Keratinocyte (primary cell): ENCODE data around the gene EEF1AKMT2. TPM values are rescaled to one million over a fixed set of nuclear protein-coding genes. Genes with fewer than 3 reads are reported as not detected.
A peak's percentile ranks its signal among the peaks of the same experiment; 100 is the strongest.

Source experiments
- DNase-seq: peaks from one replicate; pipeline ENCODE4 v3.0.0-alpha.2; 2011; ENCODE audit warnings: low read depth, missing footprints, low spot score
- FAIRE-seq: peaks from 2 replicates; lab custom pipeline; 2011; peaks lifted over from hg19 to GRCh38; lab: Jason Lieb, UNC
- H2AFZ ChIP-seq: 2 replicates; pipeline ENCODE4 v1.6.0; 2012; ENCODE audit warnings: low read length, control low read depth, inconsistent platforms; ENCODE audit not compliant: control insufficient read depth
- H3K27ac ChIP-seq: 2 replicates; pipeline ENCODE4 v1.5.1; 2011; ENCODE audit warnings: low read length; ENCODE audit not compliant: control insufficient read depth, insufficient read depth
- H3K27me3 ChIP-seq: 3 replicates; pipeline ENCODE4 v1.6.0; 2011; ENCODE audit warnings: low read length; ENCODE audit not compliant: control insufficient read depth, insufficient read depth; ENCODE audit errors: extremely low read depth
- H3K36me3 ChIP-seq, 2 experiments: 2 replicates in 1 of 2; 3 replicates in 1 of 2; pipeline ENCODE4 v1.5.1; 2011; ENCODE audit warnings: low read length in 2 of 2, mild to moderate bottlenecking in 1 of 2; ENCODE audit not compliant: control insufficient read depth in 2 of 2, insufficient read depth in 2 of 2; ENCODE audit errors: extremely low read depth in 1 of 2
- H3K4me1 ChIP-seq: 3 replicates; pipeline ENCODE4 v1.5.1; 2011; ENCODE audit warnings: low read length; ENCODE audit not compliant: control insufficient read depth, insufficient read depth; ENCODE audit errors: extremely low read depth
- H3K4me2 ChIP-seq: 3 replicates; pipeline ENCODE4 v1.6.0; 2011; ENCODE audit warnings: low read depth, low read length; ENCODE audit not compliant: control insufficient read depth, insufficient read depth; ENCODE audit errors: extremely low read depth
- H3K4me3 ChIP-seq, 3 experiments: fragments of 200-600 bp in 1 of 3; sonication (generic) in 1 of 3; 2 replicates in 2 of 3; 3 replicates in 1 of 3; pipeline ENCODE4 v1.5.1; 2011 to 2016; ENCODE audit warnings: low read length in 3 of 3, mild to moderate bottlenecking in 3 of 3, control low read depth in 2 of 3, inconsistent platforms in 1 of 3, low read depth in 1 of 3, mixed read lengths in 1 of 3, mixed run types in 1 of 3, moderate library complexity in 1 of 3; ENCODE audit not compliant: control insufficient read depth in 2 of 3, insufficient read depth in 2 of 3; ENCODE audit errors: extremely low read depth in 1 of 3
- H3K79me2 ChIP-seq: 2 replicates; pipeline ENCODE4 v1.6.0; 2012; ENCODE audit warnings: low read length; ENCODE audit not compliant: control insufficient read depth, insufficient read depth
- H3K9ac ChIP-seq: 3 replicates; pipeline ENCODE4 v1.6.0; 2011; ENCODE audit warnings: low read length; ENCODE audit not compliant: control insufficient read depth, insufficient read depth; ENCODE audit errors: extremely low read depth
- H3K9me1 ChIP-seq: 3 replicates; pipeline ENCODE4 v1.6.0; 2011; ENCODE audit warnings: low read length; ENCODE audit not compliant: control insufficient read depth, insufficient read depth; ENCODE audit errors: extremely low read depth
- H3K9me3 ChIP-seq: 2 replicates; pipeline ENCODE4 v1.5.1; 2012; ENCODE audit warnings: low read depth, low read length; ENCODE audit not compliant: control insufficient read depth
- H4K20me1 ChIP-seq: 3 replicates; pipeline ENCODE4 v1.6.0; 2011; ENCODE audit warnings: low read length; ENCODE audit not compliant: control insufficient read depth, insufficient read depth; ENCODE audit errors: extremely low read depth
- EZH2 ChIP-seq: IDR thresholded peaks from one replicate; pipeline ENCODE4 v1.6.1; 2012; ENCODE audit warnings: inconsistent platforms, mild to moderate bottlenecking, low read length, moderate library complexity
- dilution Hi-C: fragments of 300-500 bp; cut with MboI; formaldehyde crosslinking; loops from one replicate; pipeline ENCODE4 v1.7.0; 2020; ENCODE audit warnings: low sequenced_read_pairs; ENCODE audit not compliant: extremely low pct_ligation_motif_present
- polyA minus RNA-seq, 3 experiments: library from RNA; depleted of rRNA, polyadenylated mRNA; stranded (reverse); fragments of >200 nt; gene quantifications; 1 replicate in 1 of 3; 2 replicates in 1 of 3; 3 replicates in 1 of 3; pipeline ENCODE4 v1.2.3, GENCODE V29; 2011
- polyA plus RNA-seq, 5 experiments: library from polyadenylated mRNA; depleted of rRNA in 3 of 5; stranded (reverse) in 3 of 5; stranded (forward) in 1 of 5; unstranded in 1 of 5; fragments of >200 nt; gene quantifications; 1 replicate in 1 of 5; 2 replicates in 3 of 5; 3 replicates in 1 of 5; pipeline versions ENCODE4 v1.2.1 to v1.2.3, GENCODE V29; 2011 to 2012; ENCODE audit warnings: missing spikeins in 2 of 5, low read depth in 1 of 5, low replicate concordance in 1 of 5
- TF ChIP-seq, protein P1 (sequence below), 3 experiments: IDR thresholded peaks in 1 of 3; conservative IDR thresholded peaks in 1 of 3; optimal IDR thresholded peaks in 1 of 3; 2 replicates in 2 of 3; 3 replicates in 1 of 3; pipeline versions ENCODE3 to v1.5.1; 2011; ENCODE audit warnings: low read length in 3 of 3, mild to moderate bottlenecking in 3 of 3, moderate library complexity in 2 of 3, control low read depth in 1 of 3, inconsistent platforms in 1 of 3; ENCODE audit not compliant: insufficient read depth in 2 of 3; ENCODE audit errors: extremely low read depth in 1 of 3

EEF1AKMT2 gene
- polyA plus RNA-seq = 10.5 to 19.1 TPM (median 12.3 TPM) in 3 replicates
- polyA plus RNA-seq (2011; ENCODE audit: low read depth) = 6.3 TPM
- 9.4 and 17.5 TPM in 2 replicates for polyA plus RNA-seq (2011; cell fraction: cytosol; rRNA removed)
- 10.0 and 16.0 TPM in 2 replicates for polyA plus RNA-seq (2011; cell fraction: nucleus; rRNA removed)
- 8.4 and 13.2 TPM in 2 replicates for polyA plus RNA-seq (2012; ENCODE audit: low replicate concordance)
- polyA minus RNA-seq = 1.2 to 17.1 TPM (median 7.4 TPM) in 3 replicates
- 17.6 TPM for polyA minus RNA-seq (2011; cell fraction: cytosol; rRNA and poly(A)+ RNA removed)
- polyA minus RNA-seq (2011; cell fraction: nucleus; rRNA and poly(A)+ RNA removed) = 8.1 and 13.6 TPM in 2 replicates

DNA sequence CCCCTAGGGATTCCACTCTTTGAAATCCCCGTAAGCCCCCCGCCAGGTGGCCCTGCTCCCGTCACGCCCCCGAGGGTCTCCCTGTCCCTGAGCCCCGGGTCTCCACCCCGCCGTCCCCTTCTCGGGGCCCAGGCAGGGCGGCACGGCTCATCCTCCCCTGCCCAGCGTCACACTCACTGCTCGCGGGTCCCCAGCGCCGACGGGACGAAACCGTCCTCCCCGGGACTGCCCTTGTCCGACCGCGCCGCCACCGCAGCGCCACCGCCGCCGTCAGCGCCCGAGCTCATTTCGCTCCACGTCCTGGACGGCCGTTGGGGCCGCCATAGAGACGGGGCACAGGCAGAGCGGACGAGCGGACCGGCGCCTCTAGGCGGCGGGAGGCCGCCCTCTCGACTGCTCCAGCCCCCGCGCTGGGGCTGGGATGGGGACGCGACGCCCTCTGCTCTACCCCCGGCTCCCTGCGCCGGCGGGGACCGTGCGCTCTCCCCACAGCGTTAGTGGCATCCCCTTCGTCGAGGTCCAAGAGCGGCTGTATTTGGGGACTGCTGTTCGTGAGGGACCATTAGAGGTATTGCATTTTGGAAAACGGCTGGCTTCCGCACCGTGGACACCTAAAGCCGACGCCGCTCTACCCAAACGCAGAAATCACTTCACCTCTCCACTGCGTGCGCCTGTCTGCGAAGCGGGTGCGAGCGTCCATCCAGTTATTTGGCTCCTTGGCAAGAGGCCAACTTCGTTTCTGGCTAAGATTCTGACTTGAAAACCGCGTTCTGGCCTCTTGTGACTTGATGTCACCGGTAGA, at the start of gene EEF1AKMT2:
EEF1AKMT2 (minus strand) TSS at position 341 of the 802 bp plus-strand sequence; CDS start at position 287, 54 bp downstream.
- DNase-seq = no peak
- peak within 1 kb of the TSS; percentile 96 for H3K9ac ChIP-seq
- dilution Hi-C loops = no loop called here

DNA sequence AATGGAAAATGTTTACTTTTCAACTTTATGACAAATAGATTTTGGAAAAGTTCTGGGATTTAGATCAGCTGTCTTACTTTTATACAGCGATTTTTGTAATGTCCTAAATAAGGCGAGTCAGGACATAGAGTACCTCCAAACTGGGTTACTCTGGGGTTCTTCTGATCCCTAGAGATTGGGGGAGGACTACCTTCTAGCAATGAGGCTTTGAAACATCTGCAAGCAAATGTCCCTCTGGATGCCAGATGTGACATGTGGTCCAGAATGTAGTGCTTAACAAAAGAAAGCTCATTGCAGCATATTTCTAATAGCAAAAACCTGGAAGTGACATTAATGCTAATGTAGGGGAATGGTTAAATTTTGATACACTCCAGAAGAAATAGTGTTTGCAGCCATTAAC, 46.0 kb upstream of the EEF1AKMT2 start:
- no peaks in the 10 kb centered on the region for H3K4me1 ChIP-seq
- dilution Hi-C loops = no loop called here
- H3K4me3 ChIP-seq = no peak overlapping the region
- FAIRE-seq (no peak), DNase-seq (no peak)
- no peak overlapping the region for H2AFZ ChIP-seq
- H3K9me3 ChIP-seq = no peaks in the 10 kb centered on the region
- no peaks in the 10 kb centered on the region for H3K27me3 ChIP-seq
- H3K36me3 ChIP-seq = peaks cover 0 to 5% of the 10 kb centered on the region in 2 experiments
- no peak overlapping the region for H3K27ac ChIP-seq
- no peak overlapping the region for H3K4me2 ChIP-seq
- no peak overlapping the region for H3K9ac ChIP-seq
- no peaks in the 10 kb centered on the region for H4K20me1 ChIP-seq
- no peaks in the 10 kb centered on the region for H3K9me1 ChIP-seq
- H3K79me2 ChIP-seq = no peaks in the 10 kb centered on the region
- TF ChIP-seq, protein P1, sequence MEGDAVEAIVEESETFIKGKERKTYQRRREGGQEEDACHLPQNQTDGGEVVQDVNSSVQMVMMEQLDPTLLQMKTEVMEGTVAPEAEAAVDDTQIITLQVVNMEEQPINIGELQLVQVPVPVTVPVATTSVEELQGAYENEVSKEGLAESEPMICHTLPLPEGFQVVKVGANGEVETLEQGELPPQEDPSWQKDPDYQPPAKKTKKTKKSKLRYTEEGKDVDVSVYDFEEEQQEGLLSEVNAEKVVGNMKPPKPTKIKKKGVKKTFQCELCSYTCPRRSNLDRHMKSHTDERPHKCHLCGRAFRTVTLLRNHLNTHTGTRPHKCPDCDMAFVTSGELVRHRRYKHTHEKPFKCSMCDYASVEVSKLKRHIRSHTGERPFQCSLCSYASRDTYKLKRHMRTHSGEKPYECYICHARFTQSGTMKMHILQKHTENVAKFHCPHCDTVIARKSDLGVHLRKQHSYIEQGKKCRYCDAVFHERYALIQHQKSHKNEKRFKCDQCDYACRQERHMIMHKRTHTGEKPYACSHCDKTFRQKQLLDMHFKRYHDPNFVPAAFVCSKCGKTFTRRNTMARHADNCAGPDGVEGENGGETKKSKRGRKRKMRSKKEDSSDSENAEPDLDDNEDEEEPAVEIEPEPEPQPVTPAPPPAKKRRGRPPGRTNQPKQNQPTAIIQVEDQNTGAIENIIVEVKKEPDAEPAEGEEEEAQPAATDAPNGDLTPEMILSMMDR (optimal IDR thresholded peaks at IDR 0.05 in 1 of 3, IDR thresholded peaks at IDR 0.05 in 1 of 3, conservative IDR thresholded peaks at IDR 0.05 in 1 of 3; ENCODE audit: extremely low read depth in 1 of 3, insufficient read depth in 2 of 3, low read length in 3 of 3) = no peak
- TF ChIP-seq EZH2 = no peak

More for the DNA sequence above, at the start of gene EEF1AKMT2:
- TF ChIP-seq, protein P1 (optimal IDR thresholded peaks at IDR 0.05 in 1 of 3, IDR thresholded peaks at IDR 0.05 in 1 of 3, conservative IDR thresholded peaks at IDR 0.05 in 1 of 3; ENCODE audit: extremely low read depth in 1 of 3, insufficient read depth in 2 of 3, low read length in 3 of 3) = peak in 1 of 3 experiments; percentile 21
- no peak for TF ChIP-seq EZH2
- Histone ChIP-seq H3K4me3 (peak within 1 kb of the TSS; percentile 88 to 99 (median 97)), H3K9me3 (no peaks in the 10 kb centered on the region), H3K27me3 (no peaks in the 10 kb centered on the region), H3K4me1 (peaks cover 6% of the 10 kb centered on the region), H3K79me2 (peaks cover 28% of the 10 kb centered on the region), H4K20me1 (no peaks in the 10 kb centered on the region), H3K4me2 (peak within 1 kb of the TSS; percentile 81), H3K9me1 (no peaks in the 10 kb centered on the region), H3K27ac (peak within 1 kb of the TSS; percentile 79), H3K36me3 (peaks cover 1 to 4% of the 10 kb centered on the region in 2 experiments), H2AFZ (peak within 1 kb of the TSS; percentile 99)
- peak; percentile 39 for FAIRE-seq
